Mucosa of rectum (tissue), 2 donors: ENCODE results near the gene ALDH18A1.

Experiments used
- H3K27ac ChIP-seq, 2 donors: one replicate each; pipeline ENCODE4 v1.7.0; 2013; ENCODE audit warnings: inconsistent platforms in 2 of 2, low read depth in 2 of 2, low read length in 2 of 2
- H3K27me3 ChIP-seq, 2 donors: one replicate each; pipeline ENCODE4 v1.7.0; 2013; ENCODE audit warnings: low read length in 2 of 2; ENCODE audit not compliant: control insufficient read depth in 2 of 2, insufficient read depth in 2 of 2
- H3K36me3 ChIP-seq, 2 donors: one replicate each; pipeline ENCODE4 v1.7.0; 2013; ENCODE audit warnings: low read length in 2 of 2; ENCODE audit not compliant: control insufficient read depth in 2 of 2, insufficient read depth in 2 of 2
- H3K4me1 ChIP-seq, 2 donors: one replicate each; pipeline ENCODE4 v1.7.0; 2013; ENCODE audit warnings: low read length in 2 of 2, mild to moderate bottlenecking in 1 of 2; ENCODE audit not compliant: control insufficient read depth in 2 of 2, insufficient read depth in 2 of 2
- H3K4me3 ChIP-seq, 2 donors: one replicate each; pipeline ENCODE4 v1.7.0; 2013; ENCODE audit warnings: low read length in 2 of 2
- H3K9ac ChIP-seq, 2 donors: one replicate each; pipeline ENCODE4 v1.7.0; 2013; ENCODE audit warnings: low read length in 2 of 2, low read depth in 1 of 2, mild to moderate bottlenecking in 1 of 2
- H3K9me3 ChIP-seq, 2 donors: one replicate each; pipeline ENCODE4 v1.7.0; 2013; ENCODE audit warnings: low read length in 2 of 2; ENCODE audit not compliant: control insufficient read depth in 2 of 2
- donor health status: healthy.
- donor health status: Normal muscosa, but diverticular disease.

Gene ALDH18A1

DNA sequence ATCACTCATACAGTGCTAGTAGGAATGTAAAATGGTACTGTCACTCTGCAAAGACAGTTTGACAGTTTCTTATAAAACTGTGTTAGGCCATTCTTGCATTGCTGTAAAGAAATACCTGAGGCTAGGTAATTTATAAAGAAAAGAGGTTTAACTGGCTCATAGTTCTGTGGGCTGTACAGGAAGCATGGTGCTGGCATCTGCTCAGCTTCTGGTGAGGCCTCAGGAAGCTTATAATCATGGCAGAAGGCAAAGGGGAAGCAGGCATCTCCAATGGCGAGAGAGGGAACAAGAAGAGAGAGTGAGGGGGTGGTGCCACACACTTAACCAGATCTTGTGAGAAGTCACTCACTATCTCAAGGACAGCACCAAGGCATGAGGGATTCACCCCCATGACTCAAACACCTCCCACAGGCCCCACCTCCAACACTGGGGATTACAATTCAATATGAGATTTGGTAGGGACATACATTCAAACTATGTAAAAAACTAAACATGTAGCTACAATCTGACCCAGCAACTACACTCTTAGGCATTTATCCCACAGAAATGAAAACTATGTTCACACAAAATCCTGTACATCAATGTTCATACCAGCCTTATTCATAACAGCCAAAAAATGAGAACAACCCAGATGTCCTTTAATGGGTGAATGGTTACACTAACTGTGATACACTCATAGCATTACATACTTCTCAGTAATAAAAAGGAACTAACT is 5.0 kb downstream of the ALDH18A1 start:
- Histone ChIP-seq H3K9me3 (no peaks in the 10 kb centered on the region), H3K4me3 (no peak overlapping the region), H3K9ac (no peak overlapping the region), H3K36me3 (peaks cover 28 to 29% of the 10 kb centered on the region in 2 donors), H3K27ac (no peak overlapping the region), H3K27me3 (no peaks in the 10 kb centered on the region), H3K4me1 (peaks cover 6 to 9% of the 10 kb centered on the region in 2 donors)

DNA sequence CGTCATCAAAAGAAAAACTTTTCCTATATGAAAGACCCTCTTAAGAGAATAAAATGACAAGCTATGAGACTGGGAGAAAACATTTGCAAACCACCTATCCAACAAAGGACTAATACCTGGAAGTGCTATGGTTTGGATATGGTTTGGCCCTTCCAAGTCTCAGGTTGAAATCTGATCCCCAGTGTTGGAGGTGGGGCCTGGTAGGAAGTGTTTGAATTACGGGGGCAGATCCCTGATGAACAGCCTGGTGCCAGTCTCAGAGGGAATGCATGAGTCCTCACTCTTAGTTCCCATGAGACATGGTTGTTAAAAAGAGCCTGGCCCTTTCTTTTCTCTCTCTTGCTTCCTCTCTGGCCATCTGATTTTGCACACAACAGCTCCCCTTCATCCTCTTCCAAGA is 6.3 kb downstream of the ALDH18A1 start:
- Histone ChIP-seq H3K9me3 (no peaks in the 10 kb centered on the region), H3K9ac (no peak overlapping the region), H3K27me3 (no peaks in the 10 kb centered on the region), H3K27ac (no peak overlapping the region), H3K36me3 (peaks cover 29 to 37% of the 10 kb centered on the region in 2 donors), H3K4me1 (peaks cover 8 to 13% of the 10 kb centered on the region in 2 donors), H3K4me3 (no peak overlapping the region)

GRCh38 chr10:95648138-95648537 is 8.4 kb downstream of the ALDH18A1 start:
- no peaks in the 10 kb centered on the region for H3K9me3 ChIP-seq
- H3K27me3 ChIP-seq, result no peaks in the 10 kb centered on the region
- no peak overlapping the region for H3K27ac ChIP-seq
- no peak overlapping the region for H3K4me3 ChIP-seq
- H3K4me1 ChIP-seq, result peaks cover 7 to 10% of the 10 kb centered on the region in 2 donors
- H3K9ac ChIP-seq, result no peak overlapping the region
- peaks cover 32 to 41% of the 10 kb centered on the region in 2 donors for H3K36me3 ChIP-seq

GRCh38 chr10:95646160-95646559 is 10.4 kb downstream of the ALDH18A1 start:
- no peaks in the 10 kb centered on the region for H3K9me3 ChIP-seq
- H3K36me3 ChIP-seq, result peaks cover 34 to 42% of the 10 kb centered on the region in 2 donors
- peak overlapping the region; percentile 17 to 45 for H3K27ac ChIP-seq
- H3K4me1 ChIP-seq, result peaks cover 7 to 10% of the 10 kb centered on the region in 2 donors
- no peak overlapping the region for H3K9ac ChIP-seq
- H3K4me3 ChIP-seq, result no peak overlapping the region
- H3K27me3 ChIP-seq, result no peaks in the 10 kb centered on the region

DNA sequence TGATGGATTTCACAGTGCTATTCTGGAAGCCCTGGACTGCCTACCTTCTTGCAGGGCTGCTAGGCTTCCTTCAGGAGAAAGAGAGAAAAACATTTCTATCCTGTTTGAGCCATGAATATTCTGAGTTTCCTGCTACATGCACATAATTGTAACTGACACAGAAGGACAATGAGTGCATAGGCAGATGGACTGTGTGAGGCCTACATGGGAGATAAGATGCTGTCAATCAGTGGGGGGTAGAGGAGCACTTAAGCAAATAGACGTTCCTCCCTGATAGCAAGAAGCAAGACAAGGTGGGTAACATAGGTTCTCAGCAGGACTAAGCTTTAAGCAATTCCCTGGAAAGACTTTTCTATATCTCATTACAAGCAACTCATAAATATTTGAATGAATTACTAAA is 11.6 kb downstream of the ALDH18A1 start:
- peaks cover 7 to 10% of the 10 kb centered on the region in 2 donors for H3K4me1 ChIP-seq
- H3K4me3 ChIP-seq, result no peak overlapping the region
- no peaks in the 10 kb centered on the region for H3K9me3 ChIP-seq
- H3K27me3 ChIP-seq, result no peaks in the 10 kb centered on the region
- H3K27ac ChIP-seq, result no peak overlapping the region
- H3K9ac ChIP-seq, result no peak overlapping the region
- peaks cover 38 to 51% of the 10 kb centered on the region in 2 donors for H3K36me3 ChIP-seq

DNA sequence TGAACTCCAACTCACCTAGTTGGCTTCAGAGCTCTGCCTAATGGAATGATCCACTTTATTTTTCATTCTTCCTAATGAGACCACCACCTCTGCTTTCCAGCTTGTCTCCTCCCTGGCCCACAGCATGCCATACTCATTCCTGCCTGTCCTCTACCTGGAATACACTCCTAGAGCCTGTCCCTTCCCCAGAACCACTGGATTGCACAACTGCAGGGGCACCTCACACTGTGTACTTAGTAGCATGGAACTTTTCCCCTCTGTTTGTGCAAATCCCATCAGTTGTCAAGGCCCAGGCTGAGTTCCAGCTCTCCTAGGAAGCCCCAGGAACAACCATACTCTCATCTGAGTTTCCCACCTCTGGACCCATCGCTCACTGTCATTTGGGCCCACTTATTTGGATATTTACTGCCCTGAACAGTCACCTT is 15.6 kb downstream of the ALDH18A1 start:
- H3K27ac ChIP-seq, result no peak overlapping the region

DNA sequence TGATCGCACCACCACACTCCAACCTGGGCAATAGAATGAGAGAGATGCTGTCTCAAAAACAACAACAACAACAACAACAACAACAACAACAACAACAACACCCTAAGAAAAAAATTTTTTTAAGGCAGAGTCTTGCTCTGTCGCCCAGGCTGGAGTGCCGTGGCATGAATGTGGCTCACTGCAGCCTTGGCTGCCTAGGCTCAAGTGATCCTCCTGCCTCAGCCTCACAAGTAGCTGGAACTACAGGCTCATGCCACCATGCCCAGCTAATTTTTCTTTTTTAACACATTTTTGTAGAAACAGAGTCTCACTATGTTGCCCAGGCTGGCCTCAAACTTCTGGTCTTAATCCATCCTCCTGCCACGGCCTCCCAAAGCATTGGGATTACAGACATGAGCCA is 18.6 kb downstream of the ALDH18A1 start:
- H3K4me1 ChIP-seq, result no peaks in the 10 kb centered on the region
- no peak overlapping the region for H3K27ac ChIP-seq
- no peaks in the 10 kb centered on the region for H3K9me3 ChIP-seq
- peaks cover 63 to 73% of the 10 kb centered on the region in 2 donors for H3K36me3 ChIP-seq
- H3K27me3 ChIP-seq, result no peaks in the 10 kb centered on the region
- no peak overlapping the region for H3K9ac ChIP-seq
- H3K4me3 ChIP-seq, result no peak overlapping the region

More for the DNA sequence above, 15.6 kb downstream of the ALDH18A1 start:
- no peaks in the 10 kb centered on the region for H3K27me3 ChIP-seq
- H3K4me3 ChIP-seq, result no peak overlapping the region
- peaks cover 3 to 6% of the 10 kb centered on the region in 2 donors for H3K4me1 ChIP-seq
- H3K9ac ChIP-seq, result no peak overlapping the region
- no peaks in the 10 kb centered on the region for H3K9me3 ChIP-seq
- H3K36me3 ChIP-seq, result peaks cover 46 to 61% of the 10 kb centered on the region in 2 donors

GRCh38 chr10:95637140-95637539 is 19.4 kb downstream of the ALDH18A1 start:
- Histone ChIP-seq H3K36me3 (peaks cover 60 to 73% of the 10 kb centered on the region in 2 donors), H3K4me1 (peaks cover 0 to 4% of the 10 kb centered on the region in 2 donors), H3K4me3 (no peak overlapping the region)

GRCh38 chr10:95635319-95635733 is 21.2 kb downstream of the ALDH18A1 start:
- Histone ChIP-seq H3K36me3 (peaks cover 52 to 70% of the 10 kb centered on the region in 2 donors), H3K27me3 (no peaks in the 10 kb centered on the region), H3K9me3 (no peaks in the 10 kb centered on the region), H3K27ac (no peak overlapping the region), H3K9ac (no peak overlapping the region), H3K4me3 (no peak overlapping the region), H3K4me1 (peaks cover under 1 to 4% of the 10 kb centered on the region in 2 donors)

More at GRCh38 chr10:95637140-95637539, 19.4 kb downstream of the ALDH18A1 start:
- Histone ChIP-seq H3K27ac (no peak overlapping the region), H3K9ac (no peak overlapping the region), H3K27me3 (no peaks in the 10 kb centered on the region), H3K9me3 (no peaks in the 10 kb centered on the region)

GRCh38 chr10:95628786-95629185 is 27.7 kb downstream of the ALDH18A1 start:
- H3K4me1 ChIP-seq, result peaks cover 19 to 28% of the 10 kb centered on the region in 2 donors
- H3K27ac ChIP-seq, result peak overlapping the region; percentile 78 to 81
- peaks cover 41 to 69% of the 10 kb centered on the region in 2 donors for H3K36me3 ChIP-seq
- no peaks in the 10 kb centered on the region for H3K9me3 ChIP-seq
- peak overlapping the region in 1 of 2 donors; percentile 40 for H3K9ac ChIP-seq
- no peaks in the 10 kb centered on the region for H3K27me3 ChIP-seq
- H3K4me3 ChIP-seq, result peak overlapping the region; percentile 23 to 37
